ENCODE results near the gene HNRNPL.
"Not testable (repeated sequence)": the region's sequence is repeated elsewhere in the genome, so short reads cannot be mapped to it uniquely, and the experiment has no call there.

The HNRNPL gene

DNA sequence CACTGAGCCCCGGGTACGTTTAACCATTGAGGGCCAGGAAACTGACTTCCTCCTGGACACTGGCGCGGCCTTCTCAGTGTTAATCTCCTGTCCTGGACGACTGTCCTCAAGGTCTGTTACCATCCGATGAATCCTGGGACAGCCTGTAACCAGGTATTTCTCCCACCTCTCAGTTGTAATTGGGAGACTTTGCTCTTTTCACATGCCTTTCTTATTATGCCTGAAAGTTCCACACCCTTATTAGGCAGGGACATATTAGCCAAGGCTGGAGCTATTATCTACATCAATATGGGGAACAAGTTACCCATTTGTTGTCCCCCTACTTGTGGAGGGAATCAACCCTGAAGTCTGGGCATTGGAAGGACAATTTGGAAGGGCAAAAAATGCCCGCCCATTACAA is 23.9 kb downstream of the HNRNPL start:
- DNase-seq, result not testable (repeated sequence)

DNA sequence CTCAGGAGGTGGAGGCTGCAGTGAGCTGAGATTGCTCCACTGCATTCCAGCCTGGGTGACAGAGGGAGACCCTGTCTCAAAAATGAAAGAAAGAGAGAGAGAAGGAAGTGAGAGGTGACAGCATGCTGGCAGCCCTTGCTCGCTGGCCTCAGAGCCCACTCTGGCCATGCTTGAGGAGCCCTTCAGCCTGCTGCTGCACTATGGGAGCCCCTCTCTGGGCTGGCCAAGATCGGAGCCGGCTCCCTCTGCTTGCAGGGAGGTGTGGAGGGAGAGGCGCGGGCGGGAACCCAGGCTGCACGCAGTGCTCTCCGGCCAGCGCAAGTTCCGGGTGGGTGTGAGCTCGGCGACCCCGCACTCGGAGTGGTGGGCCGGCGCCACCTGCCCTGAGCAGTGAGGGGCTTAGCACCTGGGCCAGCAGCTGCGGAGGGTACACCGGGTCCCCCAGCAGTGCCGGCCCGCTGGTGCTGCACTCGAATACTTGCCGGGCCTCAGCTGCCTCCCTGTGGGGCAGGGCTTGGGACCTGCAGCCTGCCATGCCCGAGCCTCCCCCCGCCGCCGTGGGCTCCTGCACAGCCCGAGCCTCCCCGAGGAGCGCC is 28.5 kb downstream of the HNRNPL start:
- not testable (repeated sequence) for DNase-seq

- DNase-seq, result no peak
These were observed 30.4 kb downstream of the HNRNPL start for GRCh38 chr19:38819231-38819920.

DNA sequence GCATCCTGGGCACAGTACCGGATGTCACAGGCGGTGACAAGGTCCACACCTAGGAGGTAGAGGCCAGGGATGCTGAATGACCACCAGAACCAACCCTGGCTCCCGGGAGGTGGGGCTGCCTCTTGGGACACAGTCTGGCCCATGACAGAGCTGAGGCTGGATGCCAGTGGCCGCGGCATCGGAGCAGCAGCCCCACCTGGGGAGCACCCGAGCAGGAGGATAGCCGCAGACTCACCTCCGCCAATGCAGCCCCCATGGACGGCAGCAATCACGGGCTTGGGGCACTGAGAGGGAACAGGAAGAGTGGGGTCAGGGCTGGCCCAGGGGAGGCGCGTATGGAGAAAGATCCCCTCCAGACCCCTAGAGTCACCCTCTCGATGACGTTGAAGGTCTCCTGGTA is 32.7 kb downstream of the HNRNPL start:
- DNase-seq, result no peak

DNA sequence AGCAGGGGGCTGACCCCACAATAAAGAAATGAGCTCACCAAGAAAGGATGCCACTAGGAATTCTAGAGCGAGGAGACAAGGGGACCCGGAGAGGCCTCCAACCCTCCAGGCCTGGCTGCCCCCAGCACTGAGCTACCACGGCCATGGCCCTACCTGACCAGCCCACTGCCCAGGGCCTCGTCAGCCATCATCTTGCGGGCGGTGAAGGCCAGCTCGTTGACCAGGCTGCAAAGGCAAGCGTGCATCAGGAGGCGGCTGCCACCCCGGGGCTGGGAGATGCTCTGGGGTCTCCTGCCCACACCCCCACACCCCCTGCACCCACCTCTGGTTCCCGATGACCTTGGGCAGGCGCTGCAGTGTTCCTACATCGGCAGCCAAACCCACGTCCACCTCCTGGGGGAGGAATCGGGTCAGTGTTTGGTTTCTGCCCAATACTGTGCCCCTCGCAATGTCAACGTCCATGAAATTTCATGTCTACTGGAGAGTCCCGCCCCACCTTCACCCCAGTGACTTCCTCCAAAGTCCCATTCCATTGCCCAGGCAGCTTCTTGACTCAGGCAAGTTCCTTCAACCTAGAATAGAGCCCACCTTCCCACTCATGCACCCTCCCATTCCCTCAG is 33.5 kb downstream of the HNRNPL start:
- no peak for DNase-seq

DNA sequence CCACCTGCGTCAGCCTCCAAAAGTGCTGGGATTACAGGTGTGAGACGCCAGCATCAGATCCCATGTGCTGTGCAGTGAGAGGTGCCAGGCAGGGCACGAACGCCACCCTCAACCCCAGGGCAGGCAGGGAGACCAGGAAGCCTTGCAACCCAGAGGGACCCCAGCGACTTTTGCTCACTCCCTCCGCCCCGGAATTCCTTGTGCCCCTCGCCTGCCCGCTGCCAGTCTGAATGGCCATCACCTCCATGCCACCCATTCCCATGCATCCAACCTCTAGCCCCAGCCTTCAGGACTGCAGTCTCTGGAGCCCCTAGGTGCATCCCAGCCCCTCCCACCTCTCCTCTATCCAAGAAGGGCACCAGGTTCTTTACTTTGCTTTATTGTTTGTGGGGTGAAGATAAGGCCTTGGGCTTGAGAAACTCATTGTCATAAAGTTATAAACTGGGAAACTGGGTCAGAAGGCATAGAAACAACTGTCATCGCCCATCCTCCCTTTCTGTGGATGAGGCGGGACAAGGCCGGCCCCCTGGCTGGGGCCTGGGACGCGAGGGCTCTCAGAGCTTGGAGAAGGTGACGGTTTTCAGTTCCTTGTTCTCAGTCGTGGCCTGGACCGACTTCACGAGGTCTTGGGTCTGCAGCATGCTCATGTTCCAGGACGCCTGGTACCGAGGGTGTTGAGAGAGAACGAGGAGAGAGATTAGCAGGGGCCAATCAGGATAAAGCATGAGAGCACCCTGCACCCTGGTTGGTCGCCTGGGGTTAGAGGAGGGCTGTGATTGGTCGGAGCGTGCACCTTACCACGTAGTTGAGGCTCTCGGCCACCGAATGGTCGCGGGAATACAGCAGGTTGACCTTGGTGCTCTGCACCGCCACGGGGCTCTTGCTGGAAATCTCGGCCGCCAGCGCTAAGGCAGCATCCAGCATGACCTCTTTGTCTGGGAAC is 34.5 kb downstream of the HNRNPL start:
- no peak for DNase-seq

DNA sequence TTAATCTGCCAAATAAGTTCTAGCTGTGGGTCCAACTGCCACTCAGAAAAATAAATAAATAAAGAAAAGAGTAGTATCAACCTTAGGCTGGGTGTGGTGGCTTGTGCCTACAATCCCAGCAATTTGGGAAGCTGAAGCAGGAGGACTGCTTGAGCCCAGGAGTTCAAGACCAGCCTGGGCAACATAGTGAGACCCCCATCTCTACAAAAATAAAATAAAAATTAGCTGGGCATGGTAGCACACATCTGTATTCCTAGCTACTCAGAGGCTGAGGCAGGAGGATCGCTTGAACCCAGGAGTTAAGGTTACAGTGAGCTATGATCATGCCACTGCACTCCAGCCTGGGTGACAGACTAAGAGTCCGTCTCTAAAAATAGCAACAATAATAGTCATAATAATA is 35.9 kb downstream of the HNRNPL start:
- DNase-seq, result not testable (repeated sequence)

GRCh38 chr19:38813323-38813722 is 36.5 kb downstream of the HNRNPL start:
- DNase-seq, result no peak

DNA sequence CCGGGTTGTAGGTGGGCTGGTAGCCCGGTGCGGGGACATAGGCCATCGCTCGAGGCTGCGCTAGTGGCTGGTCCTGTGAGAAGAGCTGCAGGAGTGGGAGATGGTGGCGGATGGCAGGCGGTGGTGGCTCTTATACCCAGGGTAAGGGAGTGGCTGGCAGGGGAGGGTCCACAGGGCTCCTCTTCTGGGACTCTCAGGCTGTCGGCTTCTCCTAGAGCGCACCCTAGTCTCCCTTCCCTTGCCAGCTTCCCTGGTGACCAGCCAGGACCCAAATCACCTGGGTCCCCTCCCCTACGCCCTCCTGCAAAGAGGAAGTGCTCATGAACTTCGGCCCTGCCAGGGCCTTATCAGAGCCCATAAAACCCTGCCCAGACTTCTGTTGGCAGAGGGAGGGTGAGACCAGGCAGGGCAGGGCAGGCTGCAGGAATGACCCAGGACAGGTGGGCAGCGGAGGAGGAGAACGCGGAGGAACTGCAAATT is 36.9 kb downstream of the HNRNPL start, which contains the start of gene LGALS4:
Gene LGALS4 (minus strand): TSS at position 105 of the 480 bp plus-strand sequence. CDS start 59 bp downstream, at position 46.
- DNase-seq, result no peak

DNA sequence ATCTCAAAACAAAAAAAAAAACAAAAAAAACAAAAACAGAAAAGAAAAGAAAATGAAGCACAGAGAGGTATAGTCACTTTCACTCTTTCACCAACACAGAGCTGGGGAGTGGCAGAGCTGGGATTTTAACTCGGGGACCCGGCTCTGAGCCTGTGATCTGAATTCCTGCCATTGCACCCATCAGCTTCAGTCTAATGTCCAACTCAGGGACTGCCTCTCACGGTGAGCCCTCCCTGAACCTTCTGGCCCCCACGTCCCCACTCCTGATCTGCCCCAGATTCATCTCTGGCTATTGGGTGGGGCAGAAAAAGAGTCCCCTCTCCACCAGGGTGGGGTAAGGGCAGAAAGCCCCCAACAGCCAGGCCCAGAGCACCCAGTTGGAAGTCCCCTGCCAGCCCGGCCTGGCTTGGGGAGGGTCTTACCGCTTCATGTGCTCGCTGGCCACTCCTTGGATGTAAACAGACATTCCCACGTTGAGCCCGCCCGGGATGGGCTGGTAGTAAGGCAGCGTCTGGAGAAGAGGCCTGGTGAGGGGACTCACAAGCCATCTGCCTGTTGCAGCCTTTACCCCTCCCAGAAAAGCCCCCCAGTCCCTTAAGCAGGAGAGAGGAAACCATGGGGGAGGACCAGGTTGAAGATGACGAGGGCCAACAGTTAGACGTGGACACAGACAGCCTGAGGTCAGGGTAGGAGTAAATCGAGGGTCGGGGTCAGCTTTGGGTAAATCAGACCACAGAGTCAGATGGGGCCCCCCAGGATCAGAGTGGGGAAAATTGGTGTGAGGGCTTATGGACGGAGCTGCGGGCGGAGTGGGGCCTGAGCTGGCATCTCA is 37.6 kb downstream of the HNRNPL start:
- DNase-seq, result no peak

GRCh38 chr19:38809592-38810252 is 40.1 kb downstream of the HNRNPL start:
- no peak for DNase-seq

DNA sequence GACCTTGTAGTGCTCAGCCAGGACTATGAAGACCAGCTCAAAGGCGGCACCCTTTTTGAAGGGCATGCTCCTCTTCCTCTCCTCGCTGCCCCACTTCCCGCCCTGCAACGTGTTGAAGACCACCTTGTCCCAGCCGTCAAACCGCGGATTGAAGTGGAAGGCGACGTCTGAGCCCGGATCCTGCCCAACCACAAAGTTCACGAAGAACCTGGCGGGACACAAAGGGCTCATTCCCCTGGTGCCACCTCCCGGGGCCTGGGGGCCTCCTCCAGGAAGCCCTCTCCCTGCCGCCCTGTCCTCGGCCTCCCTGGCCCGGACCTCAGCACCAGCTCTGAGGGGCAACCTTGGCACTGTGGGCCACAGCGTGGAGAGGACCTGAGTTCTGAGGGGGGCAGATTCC is 41.0 kb downstream of the HNRNPL start:
- no peak for DNase-seq

- DNase-seq, result not testable (repeated sequence)
These were observed 42.2 kb downstream of the HNRNPL start for GRCh38 chr19:38807374-38808098.

DNA sequence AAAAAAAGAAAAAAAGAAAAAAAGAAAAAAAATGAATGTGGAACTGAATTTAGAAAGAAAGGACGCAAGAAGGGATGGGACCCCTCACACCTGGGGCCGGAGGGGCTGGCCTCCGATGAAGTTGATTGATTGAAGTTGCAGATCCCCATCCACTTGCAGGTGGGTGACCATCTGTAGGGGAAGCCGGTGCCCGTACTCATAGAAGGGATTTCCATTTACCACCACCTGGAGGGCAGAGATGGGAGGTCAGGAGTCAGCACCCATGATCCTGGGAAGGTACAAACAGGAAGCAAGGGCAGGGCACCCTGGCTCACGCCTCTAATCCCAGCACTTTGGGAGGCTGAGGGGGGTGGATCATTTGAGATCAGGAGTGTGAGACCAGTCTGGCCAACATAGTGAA is 43.4 kb downstream of the HNRNPL start:
- no peak for DNase-seq

DNA sequence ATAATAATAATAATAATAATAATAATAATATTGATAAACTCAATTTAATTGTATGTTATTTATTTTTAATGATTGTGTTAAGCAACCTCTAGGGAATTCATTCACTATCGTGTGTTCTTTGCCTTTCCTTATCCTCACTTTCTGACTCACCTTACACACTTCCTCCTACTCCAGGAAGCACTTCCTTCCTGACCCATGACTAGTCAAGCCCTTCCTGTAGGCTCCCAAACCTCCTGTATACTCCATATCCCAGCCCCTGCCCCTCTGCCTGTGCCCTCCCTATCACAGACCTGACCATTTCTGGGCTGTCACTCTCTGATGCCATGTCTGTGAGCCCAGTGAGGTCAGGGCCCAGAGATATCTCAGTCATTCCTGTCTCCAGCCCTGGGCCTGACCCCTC is 44.6 kb downstream of the HNRNPL start:
- DNase-seq, result no peak

- DNase-seq, result no peak
These were observed 46.2 kb downstream of the HNRNPL start for GRCh38 chr19:38803543-38803942.

DNA sequence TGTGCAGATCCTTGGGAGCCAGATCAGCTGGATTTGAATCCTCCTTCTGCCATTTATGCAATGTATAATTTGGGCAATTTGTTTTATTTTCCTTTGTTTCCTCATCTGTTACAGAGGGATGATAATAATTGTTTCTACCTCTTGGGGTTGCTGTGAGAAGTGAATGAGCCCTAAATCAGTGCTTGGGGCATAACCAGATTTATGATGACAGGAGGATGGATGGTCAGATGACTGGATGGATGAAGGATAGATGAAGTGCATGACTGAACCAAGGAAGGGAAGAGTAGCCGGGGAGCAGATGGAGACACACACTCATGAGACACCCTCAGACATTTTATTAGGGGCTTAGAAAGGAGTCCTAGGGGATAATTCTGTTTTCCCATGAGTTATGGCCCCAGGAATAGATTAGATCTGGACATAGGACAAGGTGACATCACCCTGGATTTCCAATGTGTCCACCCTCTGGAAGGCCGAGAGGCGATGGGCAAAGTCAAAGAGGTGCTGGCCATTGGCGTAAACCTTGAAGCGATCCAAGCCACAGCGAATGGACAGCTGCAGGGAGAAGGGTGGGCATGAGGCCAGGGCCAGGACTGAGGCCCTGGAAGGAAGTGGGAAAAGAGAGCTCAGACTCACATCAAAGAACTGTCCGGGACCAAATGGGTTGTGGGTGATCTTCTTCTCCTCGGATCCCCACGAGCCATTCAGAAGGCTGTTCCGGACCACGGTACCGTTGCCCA is 48.3 kb downstream of the HNRNPL start:
- DNase-seq, result no peak

DNA sequence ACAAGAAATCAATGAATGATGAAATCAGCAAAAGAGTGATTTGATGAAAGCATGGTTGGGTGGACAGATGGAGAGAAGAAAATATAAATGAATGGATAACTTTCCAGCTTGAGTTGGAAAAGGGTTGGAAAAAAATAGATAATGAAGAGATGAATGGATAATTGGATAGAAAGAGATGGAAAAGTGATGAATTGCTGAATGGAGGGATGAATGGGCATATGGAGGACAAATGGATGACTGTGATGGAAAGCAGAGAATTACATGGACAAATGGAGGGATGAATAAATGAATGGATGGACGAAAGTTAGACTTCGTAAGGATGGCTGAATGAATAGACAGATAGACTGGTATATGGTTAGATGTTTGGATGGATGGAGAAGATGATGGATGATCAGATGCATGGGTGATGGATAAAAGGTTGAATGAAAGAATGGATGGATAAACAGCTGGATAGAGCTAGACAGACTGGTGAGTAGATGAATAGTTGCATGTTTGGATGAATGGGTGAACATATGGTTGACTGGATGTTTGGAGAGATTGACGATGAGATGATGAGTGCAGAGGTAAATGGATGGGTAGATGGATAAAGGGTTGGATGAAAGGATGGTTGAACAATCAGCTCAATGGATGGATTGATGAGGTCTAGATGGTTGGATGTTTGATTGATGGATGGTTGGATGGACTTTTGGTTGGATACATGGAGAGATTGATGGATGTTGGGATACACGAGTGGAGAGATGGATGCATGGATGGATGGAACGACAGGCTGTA is 49.0 kb downstream of the HNRNPL start:
- no peak for DNase-seq

DNA sequence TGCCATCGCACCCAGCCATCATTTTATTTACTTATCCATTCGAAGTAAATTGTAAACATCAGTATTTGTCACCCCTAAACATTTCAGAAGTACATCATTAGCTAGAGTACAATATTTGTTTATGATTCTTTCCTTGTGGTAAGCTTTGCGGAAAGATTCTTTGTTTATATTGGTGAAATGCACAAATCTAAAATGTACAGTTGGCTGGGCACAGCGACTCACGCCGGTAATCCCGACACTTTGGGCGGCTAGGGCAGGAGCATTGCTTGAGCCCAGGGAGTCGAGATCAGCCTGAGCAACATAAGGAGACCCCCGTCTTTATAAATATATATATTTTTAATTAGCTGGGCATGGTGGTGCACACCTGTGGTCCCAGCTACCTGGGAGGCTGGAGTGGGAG is 50.7 kb downstream of the HNRNPL start:
- DNase-seq, result no peak

All from cerebellar nuclear complex (tissue), 1 donor.